NCI-H1930 (cell line): Measurements from ENCODE around the gene AFF1.

ENCODE experiments used
- DNase-seq, 2 experiments: peaks; one replicate each; lab custom pipeline; 2025; lab: John Stamatoyannopoulos, UW

AFF1 gene

GRCh38 chr4:86950831-86951525 lies 16.2 kb downstream of the AFF1 start:
- DNase-seq: no peak

GRCh38 chr4:86955888-86956451 lies 21.2 kb downstream of the AFF1 start:
- DNase-seq: no peak

GRCh38 chr4:86957215-86957614 lies 22.4 kb downstream of the AFF1 start:
- no peak for DNase-seq

- no peak for DNase-seq
These were observed 25.0 kb downstream of the AFF1 start for GRCh38 chr4:86959588-86960500.

GRCh38 chr4:86960557-86960961 lies 25.7 kb downstream of the AFF1 start:
- no peak for DNase-seq

- no peak for DNase-seq
These were observed 26.3 kb downstream of the AFF1 start for GRCh38 chr4:86961116-86961515.

GRCh38 chr4:86961605-86962295 lies 26.9 kb downstream of the AFF1 start:
- no peak for DNase-seq

- DNase-seq: no peak
These were observed 28.9 kb downstream of the AFF1 start for GRCh38 chr4:86963697-86964096.

- DNase-seq: no peak
These were observed 30.5 kb downstream of the AFF1 start for GRCh38 chr4:86965019-86965976.

- DNase-seq: no peak
These were observed 32.3 kb downstream of the AFF1 start for GRCh38 chr4:86967073-86967472.

GRCh38 chr4:86967798-86968197 lies 33.0 kb downstream of the AFF1 start:
- no peak for DNase-seq

GRCh38 chr4:86968547-86968946 lies 33.7 kb downstream of the AFF1 start:
- no peak for DNase-seq

GRCh38 chr4:86970447-86971354 lies 35.9 kb downstream of the AFF1 start:
- no peak for DNase-seq

- DNase-seq: no peak
These were observed 36.5 kb downstream of the AFF1 start for GRCh38 chr4:86971355-86971683.

GRCh38 chr4:86972997-86973396 lies 38.2 kb downstream of the AFF1 start:
- no peak for DNase-seq

GRCh38 chr4:86973668-86974067 lies 38.9 kb downstream of the AFF1 start:
- DNase-seq: no peak

GRCh38 chr4:86974551-86974994 lies 39.8 kb downstream of the AFF1 start:
- DNase-seq: no peak

GRCh38 chr4:86975927-86976326 lies 41.1 kb downstream of the AFF1 start:
- DNase-seq: no peak

GRCh38 chr4:86976801-86977485 lies 42.1 kb downstream of the AFF1 start:
- DNase-seq: no peak
